ENCODE measurements around the gene DOCK10.

DNA sequence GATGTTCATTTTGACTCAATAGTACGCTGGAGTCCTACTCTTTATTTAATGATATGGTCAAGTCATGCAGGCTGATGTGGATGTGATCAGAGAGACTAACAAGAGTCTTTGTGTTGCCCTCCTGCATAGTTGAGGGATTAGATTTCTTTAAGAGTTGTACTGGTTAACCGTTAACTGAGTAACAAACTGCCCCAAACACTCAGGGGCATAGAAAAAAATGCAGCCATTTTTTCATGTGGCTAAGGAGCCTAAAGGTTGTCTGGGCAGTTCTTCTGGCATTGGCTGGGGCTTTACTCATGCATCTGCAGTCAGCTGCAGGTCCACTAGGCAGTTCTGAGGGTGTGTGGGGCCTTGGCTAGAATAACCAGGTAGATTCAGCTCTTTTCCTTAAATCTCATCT, 32.5 kb downstream of the DOCK10 start:
- no peak for TF ChIP-seq POLR2AphosphoS5 (IDR thresholded peaks at IDR 0.05)
- TF ChIP-seq, protein P1, sequence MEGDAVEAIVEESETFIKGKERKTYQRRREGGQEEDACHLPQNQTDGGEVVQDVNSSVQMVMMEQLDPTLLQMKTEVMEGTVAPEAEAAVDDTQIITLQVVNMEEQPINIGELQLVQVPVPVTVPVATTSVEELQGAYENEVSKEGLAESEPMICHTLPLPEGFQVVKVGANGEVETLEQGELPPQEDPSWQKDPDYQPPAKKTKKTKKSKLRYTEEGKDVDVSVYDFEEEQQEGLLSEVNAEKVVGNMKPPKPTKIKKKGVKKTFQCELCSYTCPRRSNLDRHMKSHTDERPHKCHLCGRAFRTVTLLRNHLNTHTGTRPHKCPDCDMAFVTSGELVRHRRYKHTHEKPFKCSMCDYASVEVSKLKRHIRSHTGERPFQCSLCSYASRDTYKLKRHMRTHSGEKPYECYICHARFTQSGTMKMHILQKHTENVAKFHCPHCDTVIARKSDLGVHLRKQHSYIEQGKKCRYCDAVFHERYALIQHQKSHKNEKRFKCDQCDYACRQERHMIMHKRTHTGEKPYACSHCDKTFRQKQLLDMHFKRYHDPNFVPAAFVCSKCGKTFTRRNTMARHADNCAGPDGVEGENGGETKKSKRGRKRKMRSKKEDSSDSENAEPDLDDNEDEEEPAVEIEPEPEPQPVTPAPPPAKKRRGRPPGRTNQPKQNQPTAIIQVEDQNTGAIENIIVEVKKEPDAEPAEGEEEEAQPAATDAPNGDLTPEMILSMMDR (IDR thresholded peaks at IDR 0.05) = no peak
- TF ChIP-seq POLR2A (IDR thresholded peaks at IDR 0.05) = no peak
- no peak for TF ChIP-seq EP300 (IDR thresholded peaks at IDR 0.05)

Data from sigmoid colon (tissue), 4 donors.